NCI-H82 treated with DMSO at 0.1 percent for 48 hours (cell line): ENCODE data around the gene BSPRY.
A peak's percentile ranks its signal among the peaks of the same experiment; 100 is the strongest.
"Not testable (repeated sequence)": the region's sequence is repeated elsewhere in the genome, so short reads cannot be mapped to it uniquely, and the experiment has no call there.

Experiments
- DNase-seq: peaks from one replicate; lab custom pipeline; 2025; ENCODE audit not compliant: unreplicated experiment; lab: John Stamatoyannopoulos, UW

Gene BSPRY

DNA sequence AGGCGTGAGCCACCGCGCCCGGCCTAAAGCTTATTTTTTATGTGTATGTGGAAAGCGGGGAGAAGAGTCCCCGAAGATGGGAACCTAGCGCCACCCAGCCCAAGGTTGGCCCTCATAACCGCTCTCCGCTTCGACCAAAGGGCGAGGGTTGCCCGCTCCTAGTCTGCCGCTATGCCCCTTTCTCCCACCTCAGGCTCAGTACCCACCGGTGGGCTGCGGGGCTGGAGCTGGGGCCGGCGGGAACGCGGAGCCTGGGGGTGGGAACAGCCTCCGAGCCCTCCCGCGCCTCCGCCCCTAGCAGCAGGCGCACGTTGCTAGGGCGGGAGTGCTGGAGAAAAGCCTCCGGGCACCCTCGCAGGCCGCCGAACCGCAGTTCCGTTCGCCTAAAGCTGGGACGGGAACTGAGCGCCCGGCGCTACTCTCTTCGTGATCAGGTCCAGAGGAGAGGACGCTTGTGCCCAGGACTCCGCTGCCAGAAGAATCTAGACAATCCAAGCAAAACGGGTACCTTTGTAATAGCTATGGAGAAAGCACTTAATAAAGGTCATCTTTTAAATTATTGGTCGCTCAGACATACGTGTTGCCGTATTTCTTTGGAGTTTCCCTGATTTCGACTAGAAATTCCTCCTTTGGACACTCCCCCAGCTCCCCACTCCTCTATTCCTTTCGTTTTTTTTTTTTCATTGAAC is 9.2 kb upstream of the BSPRY start, which contains the start of gene WDR31:
WDR31 (minus strand) TSS at position 265 of the 689 bp plus-strand sequence. CDS start 8,253 bp downstream, outside the sequence.
- peak; percentile 60 for DNase-seq

- no peak for DNase-seq
Observed at GRCh38 chr9:113341712-113342410, 7.5 kb upstream of the BSPRY start.

DNA sequence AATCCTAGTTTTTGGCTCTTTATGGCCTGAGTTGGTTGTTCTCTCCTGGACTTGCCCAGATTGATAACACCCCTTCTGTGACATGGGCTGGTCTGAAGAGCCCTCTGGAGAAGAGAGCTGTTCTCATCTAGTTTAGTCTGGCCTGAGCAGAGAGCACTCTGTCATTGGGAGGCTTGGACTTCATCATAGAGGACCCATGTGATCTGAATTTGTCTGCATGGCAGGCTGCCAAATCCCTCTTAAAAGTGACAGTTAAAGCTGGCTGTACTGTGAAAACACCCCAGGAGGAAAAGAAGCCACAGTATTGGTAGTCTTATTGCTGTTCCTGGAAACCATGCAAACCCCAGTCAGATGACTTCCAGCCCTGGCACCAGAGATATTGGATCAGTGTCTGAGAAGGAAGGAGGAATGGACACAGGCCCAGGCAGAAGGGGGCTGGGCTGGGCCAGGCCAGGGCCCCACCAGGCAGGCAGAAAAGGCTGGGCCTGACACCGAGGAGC is 5.6 kb upstream of the BSPRY start:
- DNase-seq = peak; percentile 72

GRCh38 chr9:113345190-113345589 is 4.2 kb upstream of the BSPRY start:
- DNase-seq = no peak

DNA sequence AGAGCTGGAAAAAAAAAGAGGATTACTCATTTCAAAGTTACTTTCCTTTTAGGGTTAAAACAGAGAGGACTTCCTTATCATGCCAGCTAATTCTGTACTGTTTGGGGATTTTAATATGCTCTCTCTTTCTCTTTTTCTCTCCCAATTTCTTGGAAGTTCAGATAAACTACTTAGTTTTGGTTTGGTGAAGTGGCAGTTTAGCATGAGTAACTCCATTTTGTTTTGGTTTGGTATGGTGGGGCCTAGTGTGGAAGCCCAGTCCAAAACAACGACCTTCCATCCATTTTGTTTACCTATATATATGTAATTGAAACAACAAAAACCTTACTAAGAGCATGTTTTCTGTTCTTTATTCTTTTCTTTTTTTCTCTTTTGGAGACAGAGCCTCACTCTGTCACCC is 3.7 kb upstream of the BSPRY start:
- no peak for DNase-seq

- DNase-seq = no peak
Observed at GRCh38 chr9:113348437-113348836, 904 bp upstream of the BSPRY start.

DNA sequence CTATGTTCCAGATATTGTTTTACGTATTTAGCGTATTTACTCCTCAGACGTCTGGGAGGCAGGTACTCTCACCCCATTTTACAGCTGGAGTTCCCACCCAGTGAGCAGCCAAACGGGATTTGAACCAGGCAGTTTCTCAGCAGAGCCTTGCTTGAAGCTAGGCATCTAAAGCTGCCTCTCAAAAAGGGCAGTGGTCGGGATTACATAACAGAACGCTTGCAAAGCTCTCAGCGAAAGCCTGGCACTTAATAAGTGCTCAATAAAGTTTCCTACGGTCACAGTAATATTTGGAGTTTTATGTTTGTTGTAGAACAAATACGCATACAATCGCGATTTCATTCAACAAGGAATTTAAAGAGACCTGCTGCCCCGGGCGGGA is 286 bp upstream of the BSPRY start:
- no peak for DNase-seq

- DNase-seq = peak; percentile 23
Observed at GRCh38 chr9:113350107-113350661, 843 bp downstream of the BSPRY start.

GRCh38 chr9:113350937-113351336 is 1.6 kb downstream of the BSPRY start:
- DNase-seq = no peak

DNA sequence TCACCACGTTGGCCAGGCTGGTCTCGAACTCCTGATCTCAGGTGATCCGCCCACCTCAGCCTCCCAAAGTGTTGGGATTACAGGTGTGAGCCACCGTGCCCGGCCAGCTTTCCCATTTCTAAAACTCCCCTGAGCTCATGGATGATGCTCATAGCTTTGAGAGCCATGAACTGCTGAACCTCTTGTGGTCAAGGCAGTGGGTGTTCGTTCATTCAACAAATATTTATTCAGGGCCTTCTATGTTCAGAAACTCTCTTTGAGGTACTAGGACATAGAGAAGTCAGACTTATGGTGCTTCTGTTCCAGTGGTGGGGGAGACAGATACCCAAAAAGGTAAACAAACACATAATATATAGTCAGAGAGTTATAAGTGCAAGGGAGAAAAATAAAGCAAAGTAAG is 2.7 kb downstream of the BSPRY start:
- no peak for DNase-seq

GRCh38 chr9:113352411-113352810 is 3.1 kb downstream of the BSPRY start:
- no peak for DNase-seq

- DNase-seq = no peak
Observed at GRCh38 chr9:113355040-113355596, 5.8 kb downstream of the BSPRY start.

DNA sequence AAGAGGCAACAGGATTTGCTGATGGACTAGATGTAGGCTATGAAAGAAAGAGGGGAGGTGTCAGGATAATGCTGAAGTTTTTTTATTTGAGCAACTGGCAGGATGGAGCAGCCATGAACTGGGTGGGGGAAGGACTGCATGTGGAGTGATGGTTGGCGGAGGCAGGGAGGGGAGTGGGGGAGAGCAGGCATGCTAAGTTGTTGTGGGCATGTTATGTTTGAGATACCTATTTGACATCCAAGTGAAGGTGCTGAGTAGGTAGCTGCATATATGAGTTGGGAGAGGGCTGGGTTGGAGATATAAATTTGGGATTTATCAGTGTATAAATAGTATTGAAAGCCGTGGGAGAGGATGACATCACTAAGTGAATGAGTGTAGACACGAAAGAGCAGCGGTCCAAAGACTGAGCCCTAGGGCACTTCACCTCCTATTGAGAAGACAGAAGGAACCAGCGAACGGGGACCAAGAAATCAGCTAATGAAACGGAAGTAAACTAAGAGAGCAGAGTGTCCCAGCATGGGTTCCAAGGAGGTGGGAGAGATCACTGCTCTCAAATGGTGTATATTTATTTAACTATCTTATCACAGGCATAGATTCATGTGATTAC is 7.4 kb downstream of the BSPRY start:
- DNase-seq = no peak

GRCh38 chr9:113359385-113359784 is 10.0 kb downstream of the BSPRY start:
- no peak for DNase-seq

DNA sequence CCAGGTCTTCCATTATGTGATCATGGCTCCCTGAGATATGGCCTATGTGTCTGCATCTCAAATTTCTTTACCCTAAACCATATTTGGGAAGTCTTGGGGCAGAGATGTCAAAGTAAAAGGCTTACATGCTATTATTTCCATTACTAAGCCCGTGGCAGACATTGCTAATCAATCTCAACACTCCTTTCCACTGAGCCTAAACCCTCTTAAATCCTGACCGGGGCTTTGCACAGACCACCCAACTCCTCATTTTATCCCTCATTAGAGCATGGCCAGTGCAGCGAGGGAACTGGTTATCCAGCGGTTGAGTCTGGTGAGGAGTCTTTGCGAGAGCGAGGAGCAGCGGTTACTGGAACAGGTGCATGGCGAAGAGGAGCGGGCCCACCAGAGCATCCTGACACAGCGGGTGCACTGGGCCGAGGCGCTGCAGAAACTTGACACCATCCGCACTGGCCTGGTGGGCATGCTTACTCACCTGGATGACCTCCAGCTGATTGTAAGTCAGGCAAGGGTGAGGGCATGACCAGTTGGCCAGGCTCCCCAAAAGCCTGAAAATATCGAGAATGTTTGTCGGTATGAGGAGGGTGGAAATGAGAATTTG is 11.0 kb downstream of the BSPRY start:
- DNase-seq = no peak

- DNase-seq = no peak
Observed at GRCh38 chr9:113361304-113362018, 12.1 kb downstream of the BSPRY start.

GRCh38 chr9:113363336-113363735 is 14.0 kb downstream of the BSPRY start:
- DNase-seq = no peak

DNA sequence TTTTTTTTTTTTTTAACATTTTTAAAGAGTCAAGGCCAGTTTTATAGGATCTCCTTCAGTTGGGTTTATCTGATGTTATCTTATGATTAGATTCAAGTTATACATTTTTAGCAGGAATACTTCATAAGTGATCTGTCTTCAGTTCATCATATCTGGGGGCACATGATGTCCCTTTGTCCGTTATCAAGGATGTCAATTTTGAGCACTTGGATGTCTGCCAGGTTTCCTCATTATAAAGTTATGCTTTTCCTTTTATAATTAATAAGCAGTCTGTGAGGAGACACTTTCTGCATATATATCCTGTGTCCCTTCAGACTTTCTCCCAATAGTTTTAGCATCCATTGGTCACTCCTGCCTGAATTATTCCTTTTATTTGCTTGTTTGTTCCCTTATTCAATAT is 15.6 kb downstream of the BSPRY start:
- DNase-seq = no peak

- not testable (repeated sequence) for DNase-seq
Observed at GRCh38 chr9:113365652-113366051, 16.3 kb downstream of the BSPRY start.

DNA sequence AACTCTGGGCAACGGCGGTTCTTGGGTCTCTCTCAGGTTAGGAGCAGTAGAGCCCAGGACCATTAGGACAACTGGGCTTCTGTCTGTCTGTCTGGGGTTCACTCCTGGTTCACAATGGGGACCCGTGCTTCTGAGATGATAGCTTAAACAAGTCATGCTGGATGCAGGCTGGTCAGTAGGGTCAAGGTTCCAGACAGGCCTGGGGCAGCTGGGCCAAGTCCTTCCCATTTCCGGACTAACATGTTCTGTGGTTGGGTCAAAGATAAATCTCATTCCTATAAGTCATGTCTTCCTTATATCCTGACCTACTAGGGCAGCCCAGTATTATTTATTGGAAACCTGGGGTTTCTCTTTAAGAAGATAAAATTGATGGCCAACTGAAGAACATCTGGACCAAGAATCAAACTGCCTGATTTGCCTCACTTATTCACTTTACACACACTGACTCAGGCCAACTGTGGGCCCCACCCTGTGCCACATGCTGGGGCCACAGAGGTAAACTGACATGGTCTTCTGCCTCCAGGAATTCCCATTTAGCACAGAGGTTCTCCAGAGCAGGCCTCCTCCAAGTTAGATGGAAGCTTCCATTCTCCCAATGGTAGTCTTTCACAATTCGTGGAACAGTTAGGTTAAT is 19.1 kb downstream of the BSPRY start:
- DNase-seq = no peak
